ENCODE data around the gene NSG2.
"Not testable (repeated sequence)": the region's sequence is repeated elsewhere in the genome, so short reads cannot be mapped to it uniquely, and the experiment has no call there.

Gene NSG2

DNA sequence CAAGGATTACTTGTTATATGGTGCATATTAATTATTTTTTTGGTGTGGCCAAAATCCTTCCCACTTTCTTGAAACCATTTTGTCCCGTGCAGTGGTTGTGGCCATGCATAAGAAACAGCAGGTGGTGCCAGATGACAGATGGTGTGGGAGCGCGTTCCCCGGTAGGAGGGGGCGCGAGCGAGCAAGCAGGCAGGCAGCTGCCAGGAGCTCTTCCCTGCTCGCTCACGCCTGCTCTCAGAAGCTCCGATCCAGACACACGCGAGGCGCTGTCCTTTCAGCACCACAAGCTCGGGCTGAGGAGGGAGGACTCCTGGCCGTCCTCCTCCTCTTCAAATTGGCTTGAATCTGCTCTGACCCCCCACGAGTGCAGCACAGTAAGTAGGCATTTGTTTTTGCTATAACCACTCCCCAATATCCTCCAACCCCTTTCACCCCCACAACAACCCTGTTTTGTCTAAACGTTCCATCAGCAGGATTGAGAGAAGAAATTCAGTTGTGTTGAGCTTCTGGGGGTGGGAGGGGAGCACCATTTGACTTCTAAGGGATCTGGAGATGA is at the start of gene NSG2:
TSS of gene NSG2 (plus strand) at position 237 of the 556 bp plus-strand sequence. CDS start 1,050 bp downstream, outside the sequence.
- DNase-seq, result peak; percentile 65
- Mint-ChIP-seq H3K36me3 (no peaks in the 10 kb centered on the region), H3K27ac (no peak within 1 kb of the TSS), H3K4me1 (no peaks in the 10 kb centered on the region), H3K27me3 (peaks cover 3% of the 10 kb centered on the region), H3K9me3 (no peaks in the 10 kb centered on the region), H3K4me3 (no peak within 1 kb of the TSS)
- CTCF ChIA-PET, result interaction anchor here (1.1 to 2.6 kb wide), 2 partner anchors 12 to 266 kb away, joined by 7 to 11 read pairs; no protein-coding TSS in a partner anchor

- H3K27ac Mint-ChIP-seq, result no peak overlapping the region
- CTCF ChIA-PET, result no interaction called here
- no peaks in the 10 kb centered on the region for H3K36me3 Mint-ChIP-seq
- H3K4me1 Mint-ChIP-seq, result no peaks in the 10 kb centered on the region
- DNase-seq, result no peak
- H3K9me3 Mint-ChIP-seq, result no peaks in the 10 kb centered on the region
- no peak overlapping the region for H3K4me3 Mint-ChIP-seq
- H3K27me3 Mint-ChIP-seq, result peaks cover 7% of the 10 kb centered on the region
Measured at GRCh38 chr5:173997331-173997730, 48.2 kb upstream of the NSG2 start.

DNA sequence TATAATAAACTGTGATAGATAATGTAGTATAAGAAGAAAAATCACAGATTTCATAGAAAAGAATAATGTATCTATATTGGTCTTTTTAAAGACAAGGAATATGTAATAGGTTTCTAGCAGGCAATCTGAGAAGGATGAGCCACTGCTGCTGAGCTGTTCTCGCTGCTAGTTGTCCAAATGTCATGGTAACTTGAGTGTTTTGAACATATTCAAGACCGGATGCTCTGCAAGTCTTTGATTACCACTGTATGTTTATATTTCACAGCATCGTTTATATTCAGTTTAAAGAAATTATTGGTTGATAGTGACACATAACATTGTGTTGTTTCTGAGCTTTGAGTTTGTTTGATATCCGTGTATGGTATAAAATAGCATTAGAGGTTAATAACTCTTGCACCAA is 47.0 kb upstream of the NSG2 start:
- H3K36me3 Mint-ChIP-seq, result no peaks in the 10 kb centered on the region
- CTCF ChIA-PET, result no interaction called here
- H3K4me1 Mint-ChIP-seq, result no peaks in the 10 kb centered on the region
- DNase-seq, result no peak
- H3K27ac Mint-ChIP-seq, result no peak overlapping the region
- peaks cover 7% of the 10 kb centered on the region for H3K27me3 Mint-ChIP-seq
- no peaks in the 10 kb centered on the region for H3K9me3 Mint-ChIP-seq
- no peak overlapping the region for H3K4me3 Mint-ChIP-seq

GRCh38 chr5:174000076-174000475 is 45.4 kb upstream of the NSG2 start:
- no peak overlapping the region for H3K4me3 Mint-ChIP-seq
- H3K27ac Mint-ChIP-seq, result no peak overlapping the region
- CTCF ChIA-PET, result no interaction called here

GRCh38 chr5:174003795-174004194 is 41.7 kb upstream of the NSG2 start:
- H3K4me3 Mint-ChIP-seq, result no peak overlapping the region
- no peaks in the 10 kb centered on the region for H3K4me1 Mint-ChIP-seq
- H3K36me3 Mint-ChIP-seq, result no peaks in the 10 kb centered on the region
- H3K27ac Mint-ChIP-seq, result no peak overlapping the region
- DNase-seq, result no peak
- H3K9me3 Mint-ChIP-seq, result no peaks in the 10 kb centered on the region
- no peaks in the 10 kb centered on the region for H3K27me3 Mint-ChIP-seq
- CTCF ChIA-PET, result no interaction called here

More at GRCh38 chr5:174000076-174000475, 45.4 kb upstream of the NSG2 start:
- no peaks in the 10 kb centered on the region for H3K9me3 Mint-ChIP-seq
- no peak for DNase-seq
- no peaks in the 10 kb centered on the region for H3K4me1 Mint-ChIP-seq
- H3K36me3 Mint-ChIP-seq, result no peaks in the 10 kb centered on the region
- peaks cover 4% of the 10 kb centered on the region for H3K27me3 Mint-ChIP-seq

DNA sequence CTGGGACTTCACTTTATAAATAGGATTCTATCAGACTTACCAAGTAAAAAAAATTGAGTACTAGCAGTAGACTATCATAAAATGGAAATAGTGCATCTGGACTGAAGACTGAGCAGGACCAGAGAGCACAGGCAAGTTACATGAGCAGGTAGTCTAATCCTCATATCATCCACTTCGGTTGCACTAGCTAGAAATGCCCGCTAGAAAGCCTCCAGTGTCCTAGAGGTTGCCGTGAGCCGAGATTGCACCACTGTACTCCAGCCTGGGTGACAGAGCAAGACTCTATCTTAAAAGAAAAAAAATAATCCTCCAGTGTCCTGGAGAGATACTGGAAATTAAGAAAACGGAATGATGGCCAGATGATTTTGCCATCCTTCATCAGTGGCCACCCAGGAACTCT is 36.6 kb upstream of the NSG2 start:
- H3K4me1 Mint-ChIP-seq, result no peaks in the 10 kb centered on the region
- no peaks in the 10 kb centered on the region for H3K9me3 Mint-ChIP-seq
- DNase-seq, result no peak
- no peak overlapping the region for H3K4me3 Mint-ChIP-seq
- H3K27me3 Mint-ChIP-seq, result no peaks in the 10 kb centered on the region
- no peaks in the 10 kb centered on the region for H3K36me3 Mint-ChIP-seq
- H3K27ac Mint-ChIP-seq, result no peak overlapping the region
- CTCF ChIA-PET, result no interaction called here

DNA sequence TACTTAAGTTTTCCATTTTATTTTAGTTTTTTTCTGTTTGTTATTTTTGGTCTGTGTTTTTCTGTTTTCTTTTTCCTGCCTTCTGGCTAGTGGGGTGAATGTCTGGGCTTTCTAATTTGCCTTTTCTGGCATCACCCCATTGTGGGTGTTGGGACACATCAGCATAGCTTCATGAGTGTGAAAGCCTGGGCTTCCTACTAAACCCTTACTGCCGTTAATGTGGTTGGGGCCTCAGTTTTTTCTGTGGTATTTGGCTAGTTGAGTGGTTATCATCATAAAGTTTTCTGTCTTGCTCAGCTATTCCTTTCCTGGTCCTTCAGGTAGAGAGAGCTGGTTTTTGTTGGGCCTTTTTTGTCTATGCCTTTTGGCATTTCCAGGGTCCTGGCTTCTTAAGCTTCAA is 35.1 kb upstream of the NSG2 start:
- no peaks in the 10 kb centered on the region for H3K27me3 Mint-ChIP-seq
- CTCF ChIA-PET, result no interaction called here
- no peak for DNase-seq
- no peaks in the 10 kb centered on the region for H3K36me3 Mint-ChIP-seq
- no peak overlapping the region for H3K4me3 Mint-ChIP-seq
- no peaks in the 10 kb centered on the region for H3K4me1 Mint-ChIP-seq
- no peak overlapping the region for H3K27ac Mint-ChIP-seq
- H3K9me3 Mint-ChIP-seq, result no peaks in the 10 kb centered on the region

- no peak overlapping the region for H3K4me3 Mint-ChIP-seq
- no peaks in the 10 kb centered on the region for H3K9me3 Mint-ChIP-seq
- no peak overlapping the region for H3K27ac Mint-ChIP-seq
- no peaks in the 10 kb centered on the region for H3K27me3 Mint-ChIP-seq
- H3K4me1 Mint-ChIP-seq, result no peaks in the 10 kb centered on the region
- CTCF ChIA-PET, result no interaction called here
- no peak for DNase-seq
- H3K36me3 Mint-ChIP-seq, result no peaks in the 10 kb centered on the region
Measured at GRCh38 chr5:174011441-174011840, 34.1 kb upstream of the NSG2 start.

- H3K27me3 Mint-ChIP-seq, H3K36me3 Mint-ChIP-seq, H3K4me3 Mint-ChIP-seq, H3K9me3 Mint-ChIP-seq, H3K27ac Mint-ChIP-seq, H3K4me1 Mint-ChIP-seq: not testable (repeated sequence)
- DNase-seq, result peak; percentile 24
- CTCF ChIA-PET, result interaction anchor here (1.3 kb wide), 1 partner anchor 292 kb away, joined by 3 read pairs; no protein-coding TSS in a partner anchor
Measured at GRCh38 chr5:174020069-174020927, 25.2 kb upstream of the NSG2 start.

GRCh38 chr5:174020928-174021304 is 24.6 kb upstream of the NSG2 start:
- Mint-ChIP-seq H3K27me3 (peaks cover 5% of the 10 kb centered on the region), H3K27ac (no peak overlapping the region), H3K4me1 (no peaks in the 10 kb centered on the region), H3K9me3 (no peaks in the 10 kb centered on the region), H3K4me3 (no peak overlapping the region), H3K36me3 (no peaks in the 10 kb centered on the region)
- CTCF ChIA-PET, result interaction anchor here (1.3 kb wide), 1 partner anchor 291 kb away, joined by 3 read pairs; no protein-coding TSS in a partner anchor
- DNase-seq, result no peak

DNA sequence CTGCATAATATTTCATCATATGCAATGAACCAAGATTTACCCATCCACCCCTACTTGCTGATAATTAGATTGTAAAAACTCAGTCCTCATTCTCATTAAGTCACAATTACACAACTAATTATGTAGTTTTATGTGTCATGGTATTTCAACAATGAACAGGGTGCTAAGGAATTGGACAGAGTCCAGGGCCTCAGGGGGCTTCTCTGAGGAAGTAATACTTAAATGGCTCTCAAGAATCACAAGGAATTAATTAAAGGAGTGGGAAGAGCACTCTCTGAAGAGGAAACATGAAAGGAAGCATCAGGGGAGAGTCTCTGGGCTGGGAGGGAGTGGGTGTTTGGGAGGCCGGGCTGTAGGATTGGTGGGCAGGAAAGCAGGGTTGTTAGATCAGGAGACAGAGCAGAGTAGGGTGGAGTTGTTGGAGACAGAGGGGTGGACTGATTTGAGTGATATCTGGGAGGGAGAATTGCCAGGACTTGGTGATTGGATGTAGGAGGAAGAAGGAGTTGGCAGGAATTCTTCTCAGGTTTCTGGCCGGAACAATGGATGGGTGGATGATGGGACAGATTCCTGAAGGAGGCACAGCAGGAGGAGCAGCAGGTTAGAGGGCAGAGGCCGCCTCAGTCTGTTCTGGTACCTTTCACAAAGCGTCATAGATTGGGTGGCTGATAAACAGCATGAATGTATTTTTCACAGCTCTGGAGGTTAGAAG is 23.0 kb upstream of the NSG2 start:
- CTCF ChIA-PET, result no interaction called here
- Mint-ChIP-seq H3K36me3 (no peaks in the 10 kb centered on the region), H3K4me1 (no peaks in the 10 kb centered on the region), H3K9me3 (no peaks in the 10 kb centered on the region), H3K4me3 (no peak overlapping the region), H3K27me3 (peaks cover 5% of the 10 kb centered on the region), H3K27ac (no peak overlapping the region)
- DNase-seq, result no peak

GRCh38 chr5:174030286-174030685 is 15.2 kb upstream of the NSG2 start:
- Mint-ChIP-seq H3K27me3 (peaks cover 3% of the 10 kb centered on the region), H3K9me3 (peaks cover 14% of the 10 kb centered on the region), H3K27ac (no peak overlapping the region), H3K36me3 (no peaks in the 10 kb centered on the region), H3K4me3 (no peak overlapping the region), H3K4me1 (no peaks in the 10 kb centered on the region)
- CTCF ChIA-PET, result interaction anchor here (0.6 kb wide), 1 partner anchor 959 kb away, joined by 3 read pairs; no protein-coding TSS in a partner anchor
- no peak for DNase-seq

- no peaks in the 10 kb centered on the region for H3K4me1 Mint-ChIP-seq
- H3K27ac Mint-ChIP-seq, result no peak overlapping the region
- H3K4me3 Mint-ChIP-seq, result no peak overlapping the region
- peaks cover 3% of the 10 kb centered on the region for H3K27me3 Mint-ChIP-seq
- CTCF ChIA-PET, result interaction anchor here (2.6 kb wide), 1 partner anchor 267 kb away, joined by 11 read pairs; no protein-coding TSS in a partner anchor
- no peaks in the 10 kb centered on the region for H3K36me3 Mint-ChIP-seq
- no peaks in the 10 kb centered on the region for H3K9me3 Mint-ChIP-seq
- DNase-seq, result no peak
Measured at GRCh38 chr5:174044466-174045254, 846 bp upstream of the NSG2 start.

DNA sequence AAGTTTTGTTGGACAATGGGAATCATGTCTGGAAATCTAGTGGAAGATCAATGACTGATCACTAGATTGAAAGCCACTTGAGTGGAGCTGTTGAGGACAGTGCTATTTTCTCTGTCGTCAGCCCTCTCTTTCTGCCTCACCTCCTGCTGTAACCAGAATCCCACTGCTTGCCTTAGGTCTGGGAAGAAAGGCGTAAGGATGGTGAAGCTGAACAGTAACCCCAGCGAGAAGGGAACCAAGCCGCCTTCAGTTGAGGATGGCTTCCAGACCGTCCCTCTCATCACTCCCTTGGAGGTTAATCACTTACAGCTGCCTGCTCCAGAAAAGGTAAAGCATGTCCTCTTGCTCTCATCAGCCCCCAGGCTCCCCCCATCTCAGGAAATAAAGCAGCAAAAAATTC is 1.1 kb downstream of the NSG2 start:
- no peak overlapping the region for H3K27ac Mint-ChIP-seq
- no peak for DNase-seq
- CTCF ChIA-PET, result interaction anchor here (1.1 kb wide), 1 partner anchor 11 kb away, joined by 7 read pairs; no protein-coding TSS in a partner anchor
- H3K4me1 Mint-ChIP-seq, result no peaks in the 10 kb centered on the region
- H3K36me3 Mint-ChIP-seq, result no peaks in the 10 kb centered on the region
- H3K27me3 Mint-ChIP-seq, result peaks cover 3% of the 10 kb centered on the region
- no peaks in the 10 kb centered on the region for H3K9me3 Mint-ChIP-seq
- H3K4me3 Mint-ChIP-seq, result no peak overlapping the region
